ENCODE measurements around the gene UNC5B. TPM values are rescaled to one million over a fixed set of nuclear protein-coding genes. Genes with fewer than 3 reads are reported as not detected.

The UNC5B gene
- total and polyA plus RNA-seq, 8 donors, result 14.4 to 31.2 (median 21.4) TPM

GRCh38 chr10:71306979-71307378 lies 94.6 kb downstream of the UNC5B start:
- Histone ChIP-seq H3K27me3 (no peaks in the 10 kb centered on the region), H3K27ac (no peak overlapping the region)
- no peak for ATAC-seq

DNA sequence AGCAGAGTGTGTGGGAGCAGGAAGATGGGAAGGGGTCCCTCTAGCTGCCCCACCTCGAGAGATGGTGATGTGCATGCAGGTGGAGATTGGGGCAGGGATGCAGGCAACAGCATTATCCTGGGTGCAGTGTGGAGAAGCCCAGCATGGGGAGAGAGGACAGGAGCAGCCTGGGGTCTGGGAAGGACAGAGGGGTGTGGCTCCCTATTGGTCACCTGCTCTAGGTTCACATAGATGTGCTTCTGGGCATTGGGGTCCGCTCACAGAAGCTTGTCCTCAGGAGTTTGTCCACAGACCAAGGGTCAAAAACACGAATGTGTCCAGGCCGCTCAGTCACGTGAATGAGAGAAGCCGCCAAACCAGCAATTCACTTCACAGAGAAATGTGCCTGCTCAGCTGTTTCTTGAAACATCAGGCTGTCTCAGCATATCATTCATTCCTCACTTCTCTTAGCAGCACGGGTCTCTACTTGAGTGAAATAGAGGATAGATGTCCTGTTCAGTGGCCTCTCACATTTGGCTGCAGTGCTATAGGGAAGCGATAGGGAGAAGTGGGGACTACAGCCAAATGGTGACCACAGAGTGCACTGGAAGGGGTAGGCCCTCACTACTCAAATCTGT lies 95.2 kb downstream of the UNC5B start:
- TF ChIP-seq CTCF (IDR thresholded peaks at IDR 0.05), result no peak
- DNase-seq, result peak in 1 of 4 donors; percentile 40
- H3K27me3 ChIP-seq, result no peaks in the 10 kb centered on the region

More at GRCh38 chr10:71306979-71307378, 94.6 kb downstream of the UNC5B start:
- DNase-seq, result no peak
- no peaks in the 10 kb centered on the region for H3K36me3 ChIP-seq
- no peak overlapping the region for H3K4me3 ChIP-seq
- TF ChIP-seq CTCF (IDR thresholded peaks at IDR 0.05), result no peak
- intact Hi-C loops (cut with DNase I), result no loop called here
- peaks cover 0 to 4% of the 10 kb centered on the region in 2 donors for H3K4me1 ChIP-seq
- H3K9me3 ChIP-seq, result no peaks in the 10 kb centered on the region

GRCh38 chr10:71308244-71308643 lies 95.9 kb downstream of the UNC5B start:
- TF ChIP-seq CTCF (IDR thresholded peaks at IDR 0.05), result no peak
- no peaks in the 10 kb centered on the region for H3K9me3 ChIP-seq
- H3K36me3 ChIP-seq, result no peaks in the 10 kb centered on the region
- H3K4me3 ChIP-seq, result no peak overlapping the region
- DNase-seq, result no peak
- ATAC-seq, result no peak
- peaks cover 0 to 4% of the 10 kb centered on the region in 2 donors for H3K4me1 ChIP-seq
- H3K27ac ChIP-seq, result no peak overlapping the region
- H3K27me3 ChIP-seq, result no peaks in the 10 kb centered on the region
- intact Hi-C loops (cut with DNase I), result no loop called here

More for the DNA sequence above, 95.2 kb downstream of the UNC5B start:
- no peaks in the 10 kb centered on the region for H3K36me3 ChIP-seq
- H3K4me1 ChIP-seq, result peaks cover 0 to 4% of the 10 kb centered on the region in 2 donors
- H3K27ac ChIP-seq, result no peak overlapping the region
- no peak overlapping the region for H3K4me3 ChIP-seq
- peak; percentile 51 for ATAC-seq
- no peaks in the 10 kb centered on the region for H3K9me3 ChIP-seq
- intact Hi-C loops (cut with DNase I), result no loop called here

- intact Hi-C loops (cut with DNase I), result no loop called here
- Histone ChIP-seq H3K4me1 (peaks cover 0 to 6% of the 10 kb centered on the region in 2 donors), H3K36me3 (no peaks in the 10 kb centered on the region), H3K27me3 (no peaks in the 10 kb centered on the region), H3K4me3 (no peak overlapping the region), H3K27ac (no peak overlapping the region), H3K9me3 (no peaks in the 10 kb centered on the region)
- TF ChIP-seq CTCF (IDR thresholded peaks at IDR 0.05), result no peak
- DNase-seq, result no peak
- ATAC-seq, result no peak
Observed at GRCh38 chr10:71308985-71309384, 96.6 kb downstream of the UNC5B start.

GRCh38 chr10:71309919-71310318 lies 97.5 kb downstream of the UNC5B start:
- intact Hi-C loops (cut with DNase I), result no loop called here
- Histone ChIP-seq H3K9me3 (no peaks in the 10 kb centered on the region), H3K27me3 (no peaks in the 10 kb centered on the region), H3K4me3 (no peak overlapping the region), H3K36me3 (no peaks in the 10 kb centered on the region), H3K27ac (no peak overlapping the region), H3K4me1 (peaks cover 8 to 12% of the 10 kb centered on the region in 2 donors)
- ATAC-seq (no peak), DNase-seq (no peak)
- TF ChIP-seq CTCF (IDR thresholded peaks at IDR 0.05), result no peak
